GM12875 (cell line): ENCODE results near the gene CDC25C.

Source experiments
- H3K4me3 ChIP-seq: one replicate; pipeline ENCODE4 v1.5.1; 2011; ENCODE audit warnings: low read depth, low read length, control low read depth
- CTCF ChIP-seq: IDR thresholded peaks from 2 replicates; pipeline ENCODE4 v1.5.1; 2011; ENCODE audit warnings: low read depth, mild to moderate bottlenecking, control low read depth, inconsistent platforms, low read length, moderate library complexity, borderline replicate concordance; ENCODE audit not compliant: insufficient read depth

Gene CDC25C

DNA sequence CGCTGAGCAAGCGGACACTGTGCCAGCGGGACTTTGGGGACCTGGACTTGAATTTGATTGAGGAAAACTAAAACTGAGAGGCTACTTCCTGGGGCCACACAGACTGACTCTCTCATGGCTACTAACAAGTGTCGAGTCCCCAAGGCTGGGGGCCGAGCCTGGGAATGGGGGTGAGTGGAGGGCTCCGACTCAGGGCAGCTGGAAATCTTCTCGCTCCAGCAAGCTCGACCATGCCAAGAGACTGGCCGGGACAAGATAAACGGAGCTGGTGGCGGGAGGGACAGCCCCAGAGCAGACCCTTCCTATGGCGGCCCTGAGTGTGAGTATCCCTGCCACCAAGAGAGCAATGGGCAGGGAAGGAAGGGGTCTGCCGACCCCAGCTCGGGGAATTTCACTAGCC, 15.3 kb upstream of the CDC25C start:
- H3K4me3 ChIP-seq, result no peak overlapping the region
- no peak for TF ChIP-seq CTCF

DNA sequence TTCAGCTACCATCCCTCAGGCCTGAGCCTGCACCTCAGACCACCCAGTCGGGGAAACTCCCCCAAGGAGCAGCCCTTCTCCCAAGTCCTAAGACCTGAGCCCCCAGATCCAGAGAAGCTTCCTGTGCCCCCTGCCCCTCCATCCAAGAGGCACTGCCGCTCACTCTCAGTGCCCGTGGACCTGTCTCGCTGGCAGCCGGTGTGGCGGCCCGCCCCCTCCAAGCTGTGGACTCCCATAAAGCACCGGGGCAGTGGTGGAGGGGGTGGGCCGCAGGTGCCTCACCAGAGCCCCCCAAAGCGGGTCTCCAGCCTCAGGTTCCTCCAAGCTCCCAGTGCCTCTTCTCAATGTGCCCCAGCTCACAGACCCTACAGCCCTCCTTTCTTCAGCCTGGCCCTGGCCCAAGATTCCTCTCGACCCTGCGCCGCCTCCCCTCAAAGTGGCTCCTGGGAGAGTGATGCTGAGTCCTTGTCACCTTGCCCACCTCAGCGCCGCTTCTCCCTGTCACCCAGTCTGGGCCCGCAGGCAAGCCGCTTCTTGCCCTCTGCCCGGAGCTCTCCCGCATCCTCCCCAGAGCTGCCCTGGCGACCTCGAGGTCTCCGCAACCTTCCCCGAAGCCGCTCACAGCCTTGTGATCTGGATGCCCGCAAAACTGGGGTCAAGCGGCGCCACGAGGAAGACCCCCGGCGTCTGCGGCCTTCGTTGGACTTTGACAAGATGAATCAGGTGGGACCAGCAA, 13.5 kb upstream of the CDC25C start:
- no peak for TF ChIP-seq CTCF
- no peak overlapping the region for H3K4me3 ChIP-seq

- no peak overlapping the region for H3K4me3 ChIP-seq
Observed at GRCh38 chr5:138340008-138340407, 8.4 kb upstream of the CDC25C start.

DNA sequence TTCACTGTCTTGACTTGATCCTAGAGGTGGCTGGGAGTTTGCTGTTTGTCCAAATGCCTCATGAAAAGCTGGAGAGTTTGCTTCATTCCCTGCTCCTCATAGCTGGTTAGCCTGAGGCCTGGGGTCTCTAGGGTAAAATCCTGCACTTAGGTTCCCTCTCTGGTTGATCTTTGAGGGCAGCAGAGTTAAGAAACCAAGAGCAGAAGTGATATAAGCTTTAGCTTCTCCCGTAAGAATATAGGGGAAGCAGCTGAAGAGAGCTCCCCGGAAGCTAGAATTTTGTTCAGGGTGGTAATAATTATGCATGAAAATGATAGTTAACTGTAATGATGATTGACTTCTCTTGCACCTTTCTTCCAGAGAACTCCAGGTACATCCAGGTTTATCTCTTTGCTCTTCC, 7.9 kb upstream of the CDC25C start:
- H3K4me3 ChIP-seq, result peak overlapping the region; percentile 69
- TF ChIP-seq CTCF, result no peak

More at GRCh38 chr5:138340008-138340407, 8.4 kb upstream of the CDC25C start:
- TF ChIP-seq CTCF, result no peak

DNA sequence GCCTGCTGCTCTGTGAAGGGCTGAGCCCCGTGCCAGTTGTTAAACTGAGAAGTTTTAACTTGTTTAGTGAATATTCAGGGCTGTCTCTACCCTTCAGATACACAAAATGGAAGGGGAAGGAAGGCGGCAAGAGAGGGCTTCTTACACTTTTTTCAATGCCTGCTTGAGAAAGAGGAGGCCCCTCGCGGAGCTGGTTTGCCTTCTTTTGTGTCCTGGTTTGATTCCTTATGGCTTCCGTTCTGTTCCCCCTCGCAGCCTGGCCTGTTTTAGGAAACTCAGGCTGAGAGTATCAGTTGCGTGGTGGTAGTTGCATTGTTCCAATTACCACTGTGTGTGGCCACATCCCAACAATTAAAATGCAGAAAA, 7.5 kb upstream of the CDC25C start:
- no peak for TF ChIP-seq CTCF
- peak overlapping the region; percentile 69 for H3K4me3 ChIP-seq

GRCh38 chr5:138338411-138339090, 6.9 kb upstream of the CDC25C start:
- peak overlapping the region; percentile 69 for H3K4me3 ChIP-seq
- TF ChIP-seq CTCF, result no peak

- H3K4me3 ChIP-seq, result peak within 1 kb of the TSS; percentile 69
- no peak for TF ChIP-seq CTCF
Observed at GRCh38 chr5:138337685-138338410, 6.2 kb upstream of the CDC25C start, which contains the start of gene FAM53C. TSS of gene FAM53C (plus strand) at chr5:138338266. CDS start at chr5:138341336, 3,070 bp downstream.
